ENCODE results near the gene SUMO2. TPM values are rescaled to one million over a fixed set of nuclear protein-coding genes. Genes with fewer than 3 reads are reported as not detected.

The SUMO2 gene
- total and polyA plus RNA-seq, 9 of the 15 experiments (the other 6 are each of a cell fraction or from before 2014, with no cell fraction given): 157 to 733 (median 419) TPM

- TF ChIP-seq CHD2 (IDR thresholded peaks at IDR 0.05; ENCODE audit: low read depth, low read length) (no peak), ETS1 (conservative IDR thresholded peaks at IDR 0.05; ENCODE audit: control insufficient read depth, low read depth, low read length) (no peak)
Measured at GRCh38 chr17:75228847-75229246, 46.1 kb upstream of the SUMO2 start (continued).

GRCh38 chr17:75228305-75228704 lies 45.5 kb upstream of the SUMO2 start:
- FAIRE-seq: no peak
- TF ChIP-seq ZBTB2 (IDR thresholded peaks at IDR 0.05) (no peak), SREBF1 (IDR thresholded peaks at IDR 0.05; ENCODE audit: borderline replicate concordance, low read depth, low read length) (no peak), SNIP1 (IDR thresholded peaks at IDR 0.05; ENCODE audit: low read depth) (no peak), ARID3A (IDR thresholded peaks at IDR 0.05; ENCODE audit: borderline replicate concordance, low read depth, low read length) (no peak), POLR2AphosphoS5 (IDR thresholded peaks at IDR 0.05; ENCODE audit: control insufficient read depth, insufficient read depth, low read depth, low read length) (no peak), CREM (IDR thresholded peaks at IDR 0.05; ENCODE audit: low read depth) (no peak), ZBTB34 (CRISPR knock-in tag; IDR thresholded peaks at IDR 0.05) (no peak)
- POLR2A ChIA-PET: interaction anchor here (0.6 to 4.5 kb wide), 9 partner anchors 7 to 314 kb away, joined by 3 to 38 read pairs (median 5); partner anchors contain the start of genes GGA3, MIF4GD and MRPS7

More at GRCh38 chr17:75228305-75228704, 45.5 kb upstream of the SUMO2 start:
- Histone ChIP-seq H4K20me1 (replicated peaks; ENCODE audit: control insufficient read depth, insufficient read depth, low read length) (no peaks in the 10 kb centered on the region), H3K27ac (ENCODE audit: extremely low read depth, low read depth, low read length) (no peak overlapping the region), H3K9me1 (ENCODE audit: control insufficient read depth, insufficient read depth, low read length) (no peaks in the 10 kb centered on the region), H3K9me3 (replicated peaks; ENCODE audit: control insufficient read depth, insufficient read depth, low read depth, low read length) (no peaks in the 10 kb centered on the region), H3K27me3 (ENCODE audit: control insufficient read depth in 2 of 2, insufficient read depth in 2 of 2, low read length in 2 of 2) (no peaks in the 10 kb centered on the region), H3K79me2 (ENCODE audit: control insufficient read depth, insufficient read depth, low read length) (no peaks in the 10 kb centered on the region), H3K36me3 (ENCODE audit: control insufficient read depth, insufficient read depth, low read length) (peaks cover 90% of the 10 kb centered on the region), H3K4me1 (replicated peaks in 1 of 2; ENCODE audit: control insufficient read depth in 2 of 2, insufficient read depth in 2 of 2, low read length in 2 of 2) (no peaks in the 10 kb centered on the region), H3K4me3 (no peak overlapping the region), H3K4me2 (ENCODE audit: insufficient read depth, low read length) (no peak overlapping the region), H3K9ac (ENCODE audit: insufficient read depth in 1 of 2, low read depth in 2 of 2, low read length in 2 of 2) (no peak overlapping the region), H2AFZ (ENCODE audit: low read depth, low read length) (no peak overlapping the region)
- ATAC-seq: no peak
- WGBS (ENCODE audit: insufficient coverage, low coverage, missing lambda C conversion rate): 76% methylated on average over 2 of the region's 2 CpGs
- BruUV-seq (replicated peaks): TSS peak; percentile 23
- DNase-seq (ENCODE audit: extremely low read depth in 1 of 4, low spot score in 3 of 4): no peak
- CTCF ChIA-PET (ENCODE audit: low intra/inter-chr PET ratio): no interaction called here
- in situ Hi-C loops (cut with MboI) (no loop called here), intact Hi-C loops (cut with micrococcal nuclease) (no loop called here)

Measured in K562 (cell line).